Measurements from ENCODE around the gene CALHM6.

The CALHM6 gene

GRCh38 chr6:116420341-116420740 lies 40.8 kb upstream of the CALHM6 start:
- no peak for TF ChIP-seq ZBTB7A (IDR thresholded peaks at IDR 0.05; ENCODE audit: low read depth)
- no peak for TF ChIP-seq CEBPB (IDR thresholded peaks at IDR 0.05)
- no peak for TF ChIP-seq TCF12 (IDR thresholded peaks at IDR 0.05; ENCODE audit: low read depth)
- TF ChIP-seq RAD21 (IDR thresholded peaks at IDR 0.05; ENCODE audit: low read depth), result no peak
- TF ChIP-seq EGR1 (IDR thresholded peaks at IDR 0.05), result no peak
- TF ChIP-seq EP300 (IDR thresholded peaks at IDR 0.05; ENCODE audit: borderline replicate concordance), result no peak
- TF ChIP-seq, protein P1, sequence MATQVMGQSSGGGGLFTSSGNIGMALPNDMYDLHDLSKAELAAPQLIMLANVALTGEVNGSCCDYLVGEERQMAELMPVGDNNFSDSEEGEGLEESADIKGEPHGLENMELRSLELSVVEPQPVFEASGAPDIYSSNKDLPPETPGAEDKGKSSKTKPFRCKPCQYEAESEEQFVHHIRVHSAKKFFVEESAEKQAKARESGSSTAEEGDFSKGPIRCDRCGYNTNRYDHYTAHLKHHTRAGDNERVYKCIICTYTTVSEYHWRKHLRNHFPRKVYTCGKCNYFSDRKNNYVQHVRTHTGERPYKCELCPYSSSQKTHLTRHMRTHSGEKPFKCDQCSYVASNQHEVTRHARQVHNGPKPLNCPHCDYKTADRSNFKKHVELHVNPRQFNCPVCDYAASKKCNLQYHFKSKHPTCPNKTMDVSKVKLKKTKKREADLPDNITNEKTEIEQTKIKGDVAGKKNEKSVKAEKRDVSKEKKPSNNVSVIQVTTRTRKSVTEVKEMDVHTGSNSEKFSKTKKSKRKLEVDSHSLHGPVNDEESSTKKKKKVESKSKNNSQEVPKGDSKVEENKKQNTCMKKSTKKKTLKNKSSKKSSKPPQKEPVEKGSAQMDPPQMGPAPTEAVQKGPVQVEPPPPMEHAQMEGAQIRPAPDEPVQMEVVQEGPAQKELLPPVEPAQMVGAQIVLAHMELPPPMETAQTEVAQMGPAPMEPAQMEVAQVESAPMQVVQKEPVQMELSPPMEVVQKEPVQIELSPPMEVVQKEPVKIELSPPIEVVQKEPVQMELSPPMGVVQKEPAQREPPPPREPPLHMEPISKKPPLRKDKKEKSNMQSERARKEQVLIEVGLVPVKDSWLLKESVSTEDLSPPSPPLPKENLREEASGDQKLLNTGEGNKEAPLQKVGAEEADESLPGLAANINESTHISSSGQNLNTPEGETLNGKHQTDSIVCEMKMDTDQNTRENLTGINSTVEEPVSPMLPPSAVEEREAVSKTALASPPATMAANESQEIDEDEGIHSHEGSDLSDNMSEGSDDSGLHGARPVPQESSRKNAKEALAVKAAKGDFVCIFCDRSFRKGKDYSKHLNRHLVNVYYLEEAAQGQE (IDR thresholded peaks at IDR 0.05; ENCODE audit: low read depth), result no peak
- TF ChIP-seq FOXM1 (IDR thresholded peaks at IDR 0.05; ENCODE audit: borderline replicate concordance, low read depth), result no peak
- no peak for TF ChIP-seq NFIC (IDR thresholded peaks at IDR 0.05)
- no peak for TF ChIP-seq MAX (IDR thresholded peaks at IDR 0.05)
- no peak for TF ChIP-seq TEAD4 (IDR thresholded peaks at IDR 0.05)
- TF ChIP-seq, protein P2, sequence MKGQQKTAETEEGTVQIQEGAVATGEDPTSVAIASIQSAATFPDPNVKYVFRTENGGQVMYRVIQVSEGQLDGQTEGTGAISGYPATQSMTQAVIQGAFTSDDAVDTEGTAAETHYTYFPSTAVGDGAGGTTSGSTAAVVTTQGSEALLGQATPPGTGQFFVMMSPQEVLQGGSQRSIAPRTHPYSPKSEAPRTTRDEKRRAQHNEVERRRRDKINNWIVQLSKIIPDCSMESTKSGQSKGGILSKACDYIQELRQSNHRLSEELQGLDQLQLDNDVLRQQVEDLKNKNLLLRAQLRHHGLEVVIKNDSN (IDR thresholded peaks at IDR 0.05), result no peak
- TF ChIP-seq CREB1 (IDR thresholded peaks at IDR 0.05; ENCODE audit: low read depth), result no peak

DNA sequence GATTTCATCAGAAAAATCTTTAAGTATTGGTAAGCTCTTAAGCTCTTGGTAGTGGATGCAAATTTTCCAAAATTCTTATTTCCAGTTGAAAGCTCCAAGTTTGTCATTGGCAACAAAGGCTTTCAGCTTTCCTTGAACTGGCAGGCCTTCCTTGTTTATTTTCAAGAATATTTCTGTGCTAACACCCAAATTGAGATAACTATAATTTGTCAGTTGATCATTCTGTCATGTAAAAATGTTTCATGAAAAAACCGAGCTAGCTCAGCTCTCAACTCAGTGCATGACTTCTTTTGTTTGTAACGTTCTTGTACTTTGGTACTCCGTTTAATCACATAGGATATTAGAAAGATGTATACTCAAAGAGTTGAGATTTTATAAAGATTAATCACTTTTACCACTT lies 38.9 kb upstream of the CALHM6 start:
- TF ChIP-seq MAX (IDR thresholded peaks at IDR 0.05), result no peak
- TF ChIP-seq, protein P1 (IDR thresholded peaks at IDR 0.05; ENCODE audit: low read depth), result no peak
- no peak for TF ChIP-seq EGR1 (IDR thresholded peaks at IDR 0.05)
- TF ChIP-seq EP300 (IDR thresholded peaks at IDR 0.05; ENCODE audit: borderline replicate concordance), result no peak
- no peak for TF ChIP-seq TCF12 (IDR thresholded peaks at IDR 0.05; ENCODE audit: low read depth)

GRCh38 chr6:116424001-116424400 lies 37.2 kb upstream of the CALHM6 start:
- TF ChIP-seq YY1 (IDR thresholded peaks at IDR 0.05; ENCODE audit: low read depth) (no peak), TCF12 (IDR thresholded peaks at IDR 0.05; ENCODE audit: low read depth) (no peak), FOXM1 (IDR thresholded peaks at IDR 0.05; ENCODE audit: borderline replicate concordance, low read depth) (no peak), CREB1 (IDR thresholded peaks at IDR 0.05; ENCODE audit: low read depth) (no peak), EGR1 (IDR thresholded peaks at IDR 0.05) (no peak), MAX (IDR thresholded peaks at IDR 0.05) (no peak), TEAD4 (IDR thresholded peaks at IDR 0.05) (no peak), NFIC (IDR thresholded peaks at IDR 0.05) (no peak)
- TF ChIP-seq, protein P1 (IDR thresholded peaks at IDR 0.05; ENCODE audit: low read depth), result no peak

GRCh38 chr6:116426551-116426950 lies 34.6 kb upstream of the CALHM6 start:
- TF ChIP-seq ZBTB7A (IDR thresholded peaks at IDR 0.05; ENCODE audit: low read depth), result no peak
- TF ChIP-seq TEAD4 (IDR thresholded peaks at IDR 0.05), result no peak
- TF ChIP-seq YY1 (IDR thresholded peaks at IDR 0.05; ENCODE audit: low read depth), result no peak
- TF ChIP-seq, protein P1 (IDR thresholded peaks at IDR 0.05; ENCODE audit: low read depth), result no peak
- no peak for TF ChIP-seq EP300 (IDR thresholded peaks at IDR 0.05; ENCODE audit: borderline replicate concordance)
